B cell (primary cell): Measurements from ENCODE around the gene ARHGAP15. TPM values are rescaled to one million over a fixed set of nuclear protein-coding genes. Genes with fewer than 3 reads are reported as not detected.

Source experiments
- ATAC-seq: fragments of 200-7000 bp; cut with Tn5 transposase; one replicate; pipeline ENCODE4 v1.10.0; 2021; ENCODE audit warnings: low read depth, mild to moderate bottlenecking, moderate number of reproducible peaks, moderate library complexity
- CTCF ChIA-PET: fragments of 350-600 bp; sonication (Branson Sonifier 250); formaldehyde crosslinking; loops from one replicate; lab custom pipeline; 2021; ENCODE audit warnings: antibody characterized with exemption, inconsistent platforms; lab: Charles Lee
- POLR2A ChIA-PET: fragments of 350-600 bp; sonication (Branson Sonifier 250); formaldehyde crosslinking; loops from one replicate; lab custom pipeline; 2021; ENCODE audit warnings: antibody characterized with exemption; lab: Charles Lee
- DNase-seq: peaks from one replicate; pipeline ENCODE4 v3.0.0; 2013
- H2AFZ ChIP-seq: 2 replicates; pipeline ENCODE4 v1.6.1; 2012; ENCODE audit warnings: mild to moderate bottlenecking, low read depth, low read length; ENCODE audit not compliant: insufficient read depth, poor library complexity, severe bottlenecking
- H3K27ac ChIP-seq, 2 donors: 1 replicate in 1 of 2; 2 replicates in 1 of 2; pipeline ENCODE4 v1.5.1; 2012 to 2013; ENCODE audit warnings: low read length in 2 of 2, mild to moderate bottlenecking in 2 of 2, moderate library complexity in 1 of 2
- H3K27me3 ChIP-seq, 4 experiments: fragments of 200-600 bp in 1 of 4; sonication (generic) in 1 of 4; replicated peaks in 1 of 4; 1 replicate in 2 of 4; 2 replicates in 2 of 4; pipeline versions ENCODE4 v1.6.1 to v1.7.0; 2013 to 2016; ENCODE audit warnings: low read length in 3 of 4, mild to moderate bottlenecking in 2 of 4, mixed read lengths in 1 of 4, moderate library complexity in 1 of 4; ENCODE audit not compliant: insufficient read depth in 4 of 4, control insufficient read depth in 3 of 4; ENCODE audit errors: control extremely low read depth in 1 of 4
- H3K36me3 ChIP-seq, 2 experiments: replicated peaks in 1 of 2; 1 replicate in 1 of 2; 2 replicates in 1 of 2; pipeline versions ENCODE4 v1.6.1 to v1.7.1; 2013; ENCODE audit warnings: low read length in 1 of 2; ENCODE audit not compliant: insufficient read depth in 2 of 2, control insufficient read depth in 1 of 2; ENCODE audit errors: control extremely low read depth in 1 of 2, extremely low read depth in 1 of 2
- H3K4me1 ChIP-seq, 2 donors: fragments of 200-600 bp in 1 of 2; sonication (generic) in 1 of 2; 1 replicate in 1 of 2; 2 replicates in 1 of 2; pipeline versions ENCODE4 v1.5.1 to v1.6.1; 2013 to 2017; ENCODE audit warnings: low read length in 2 of 2; ENCODE audit not compliant: control insufficient read depth in 2 of 2, insufficient read depth in 2 of 2
- H3K4me2 ChIP-seq: replicated peaks from 2 replicates; pipeline ENCODE3; 2012; ENCODE audit warnings: mild to moderate bottlenecking, low read depth, low read length; ENCODE audit not compliant: poor library complexity, severe bottlenecking
- H3K4me3 ChIP-seq, 5 experiments: fragments of 200-600 bp in 1 of 5; sonication (generic) in 1 of 5; 1 replicate in 3 of 5; 2 replicates in 2 of 5; pipeline versions ENCODE4 v1.5.1 to v1.7.0; 2011 to 2016; ENCODE audit warnings: low read length in 4 of 5, mild to moderate bottlenecking in 4 of 5, low read depth in 2 of 5, control low read depth in 1 of 5, moderate library complexity in 1 of 5; ENCODE audit not compliant: insufficient read depth in 1 of 5; ENCODE audit errors: control extremely low read depth in 1 of 5, extremely low read depth in 1 of 5
- H3K79me2 ChIP-seq: fragments of 200-600 bp; sonication (generic); one replicate; pipeline ENCODE4 v1.6.0; 2016; ENCODE audit warnings: low read length; ENCODE audit not compliant: control insufficient read depth, insufficient read depth
- H3K9ac ChIP-seq: fragments of 200-600 bp; sonication (generic); 2 replicates; pipeline ENCODE4 v1.6.1; 2017; ENCODE audit warnings: mild to moderate bottlenecking, low read length, moderate library complexity
- H3K9me3 ChIP-seq, 3 donors: one replicate each; pipeline versions ENCODE4 v1.6.1 to v1.7.1; 2013; ENCODE audit warnings: low read length in 2 of 3; ENCODE audit not compliant: control insufficient read depth in 2 of 3, insufficient read depth in 1 of 3; ENCODE audit errors: control extremely low read depth in 1 of 3
- H4K20me1 ChIP-seq: 2 replicates; pipeline ENCODE4 v1.6.0; 2012; ENCODE audit warnings: mild to moderate bottlenecking, low read length; ENCODE audit not compliant: insufficient read depth, control insufficient read depth, poor library complexity, severe bottlenecking
- H3K27ac Mint-ChIP-seq: one replicate; pipeline ENCODE4 v1.8.0; 2021; ENCODE audit warnings: mixed read lengths
- H3K27me3 Mint-ChIP-seq: one replicate; pipeline ENCODE4 v1.8.0; 2021; ENCODE audit warnings: mixed read lengths
- H3K4me1 Mint-ChIP-seq: one replicate; pipeline ENCODE4 v1.8.0; 2021; ENCODE audit warnings: mixed read lengths
- H3K4me3 Mint-ChIP-seq: one replicate; pipeline ENCODE4 v1.8.0; 2021; ENCODE audit warnings: mixed read lengths
- H3K9me3 Mint-ChIP-seq: one replicate; pipeline ENCODE4 v1.8.0; 2022; ENCODE audit warnings: mixed read lengths; ENCODE audit not compliant: insufficient read depth
- CTCF ChIP-seq: fragments of 200-600 bp; IDR thresholded peaks from one replicate; pipeline ENCODE4 v1.8.0; 2022; ENCODE audit warnings: antibody characterized with exemption, mild to moderate bottlenecking
- EZH2 ChIP-seq: IDR thresholded peaks from 2 replicates; pipeline ENCODE4 v1.6.1; 2012; ENCODE audit warnings: borderline replicate concordance, low read depth, mild to moderate bottlenecking, moderate library complexity, low read length; ENCODE audit not compliant: insufficient read depth, poor library complexity, severe bottlenecking
- WGBS: methylation state at CpG from one replicate; pipeline ENCODE4 v1.1.5; 2013; ENCODE audit warnings: missing lambda C conversion rate; ENCODE audit not compliant: insufficient coverage; 5-methylcytosine and 5-hydroxymethylcytosine counted together
- intact Hi-C: fragments of 100-400 bp; cut with micrococcal nuclease; formaldehyde crosslinking; loops from one replicate; pipeline ENCODE4 v1.10.0; 2022
- polyA plus RNA-seq: library from polyadenylated mRNA; depleted of rRNA; stranded (reverse); fragments of >200 nt; gene quantifications from 2 replicates; pipeline ENCODE4 v1.2.3, GENCODE V29; 2012
- total RNA-seq, 2 donors: library from RNA; stranded (reverse); fragments of 120-200 nt in 1 of 2; gene quantifications; 1 replicate in 1 of 2; 2 replicates in 1 of 2; pipeline versions ENCODE4 v1.2.3 to v1.2.4, GENCODE V29; 2013 to 2022

The ARHGAP15 gene
- total and polyA plus RNA-seq, 2 donors (not counting 1 experiment from before 2014, with no cell fraction given), result 58.6 to 187 TPM

DNA sequence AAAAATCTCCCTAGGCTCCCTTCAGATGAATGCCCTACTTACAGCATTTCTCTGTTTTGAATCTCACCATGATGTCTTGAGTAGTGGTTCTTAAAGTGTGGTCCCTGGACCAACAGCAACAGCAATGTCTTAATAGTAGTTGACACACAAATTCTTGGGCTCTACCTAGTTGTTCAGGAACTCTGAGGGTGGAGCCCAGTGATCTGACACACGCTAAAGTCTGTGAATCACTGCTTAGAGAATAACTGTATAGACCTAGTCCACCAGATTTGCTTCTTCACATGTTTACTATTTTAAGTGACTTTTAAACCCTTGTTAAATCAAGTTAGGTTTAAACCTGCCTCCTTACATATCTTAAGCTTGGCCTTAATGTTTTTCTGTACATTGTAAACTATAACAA is 47.6 kb upstream of the ARHGAP15 start:
- DNase-seq (no peak), ATAC-seq (no peak)
- Histone ChIP-seq H3K4me1 (peaks cover 0 to 3% of the 10 kb centered on the region in 2 donors), H3K4me2 (no peak overlapping the region), H4K20me1 (no peaks in the 10 kb centered on the region), H3K27me3 (no peaks in the 10 kb centered on the region), H3K27ac (no peak overlapping the region), H2AFZ (no peak overlapping the region), H3K4me3 (no peak overlapping the region), H3K36me3 (no peaks in the 10 kb centered on the region), H3K9me3 (no peaks in the 10 kb centered on the region), H3K79me2 (no peaks in the 10 kb centered on the region), H3K9ac (no peak overlapping the region)
- no peak for TF ChIP-seq CTCF
- TF ChIP-seq EZH2, result no peak
- POLR2A ChIA-PET, result no interaction called here
- H3K4me1 Mint-ChIP-seq, result peaks cover 6% of the 10 kb centered on the region
- no peak overlapping the region for H3K27ac Mint-ChIP-seq
- no peaks in the 10 kb centered on the region for H3K27me3 Mint-ChIP-seq
- no CpG with 5 or more reads among the region's 1 CpG for WGBS
- no peak overlapping the region for H3K4me3 Mint-ChIP-seq
- intact Hi-C loops, result no loop called here
- no peaks in the 10 kb centered on the region for H3K9me3 Mint-ChIP-seq
- CTCF ChIA-PET, result no interaction called here

DNA sequence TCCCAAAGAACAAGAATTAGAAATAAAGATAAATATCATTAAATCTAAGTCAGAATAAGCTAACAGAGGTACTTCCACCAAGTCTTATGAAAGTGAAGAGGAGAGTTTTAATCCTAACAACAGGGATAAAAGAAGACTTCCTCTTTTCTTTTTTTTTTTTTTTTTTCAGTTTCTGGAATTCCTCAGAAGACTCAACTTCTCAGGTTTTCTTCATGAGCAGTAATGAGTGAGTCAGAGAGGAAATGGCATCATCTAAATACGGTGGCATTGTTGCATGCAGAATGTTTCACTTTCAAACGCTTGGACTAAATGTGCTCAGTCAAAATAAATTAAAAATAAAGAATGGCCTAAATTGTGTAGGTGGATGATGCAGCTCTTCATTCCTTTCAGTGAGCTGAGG is 45.6 kb upstream of the ARHGAP15 start:
- Mint-ChIP-seq H3K4me1 (peaks cover 6% of the 10 kb centered on the region), H3K4me3 (no peak overlapping the region), H3K27ac (no peak overlapping the region), H3K27me3 (no peaks in the 10 kb centered on the region), H3K9me3 (no peaks in the 10 kb centered on the region)
- Histone ChIP-seq H3K9ac (no peak overlapping the region), H2AFZ (no peak overlapping the region), H3K27ac (no peak overlapping the region), H3K4me3 (no peak overlapping the region), H3K4me1 (peaks cover 0 to 3% of the 10 kb centered on the region in 2 donors), H3K9me3 (no peaks in the 10 kb centered on the region), H4K20me1 (no peaks in the 10 kb centered on the region), H3K36me3 (no peaks in the 10 kb centered on the region), H3K79me2 (no peaks in the 10 kb centered on the region), H3K27me3 (no peaks in the 10 kb centered on the region), H3K4me2 (no peak overlapping the region)
- whole genome bisulfite sequencing, result no CpG with 5 or more reads among the region's 2 CpGs
- ATAC-seq, result peak; percentile 33
- ChIA-PET POLR2A (interaction anchor here (0.5 kb wide), 1 partner anchor 72 kb away, joined by 4 read pairs; no protein-coding TSS in a partner anchor), CTCF (interaction anchor here (1.1 to 1.7 kb wide), 5 partner anchors 12 to 176 kb away, joined by 3 to 5 read pairs (median 4); no protein-coding TSS in a partner anchor)
- DNase-seq, result no peak
- intact Hi-C loops, result no loop called here
- TF ChIP-seq CTCF (no peak), EZH2 (no peak)
